K562 (cell line): ENCODE data around the gene CBFA2T2.
A peak's percentile ranks its signal among the peaks of the same experiment; 100 is the strongest.
"Not testable (repeated sequence)": the region's sequence is repeated elsewhere in the genome, so short reads cannot be mapped to it uniquely, and the experiment has no call there.

ENCODE experiments used
- ATF7 ChIP-seq: fragments of 450-650 bp; IDR thresholded peaks from 2 replicates; pipeline ENCODE4 v1.7.1; 2014; ENCODE audit warnings: mild to moderate bottlenecking, moderate library complexity
- CTCF ChIP-seq, 3 experiments: IDR thresholded peaks in 2 of 3; conservative IDR thresholded peaks in 1 of 3; 2 replicates each; pipeline ENCODE4 v1.5.1; 2011 to 2012; ENCODE audit warnings: low read length in 3 of 3, mild to moderate bottlenecking in 3 of 3, control low read depth in 2 of 3, improper control_type of control experiment in 1 of 3, inconsistent platforms in 1 of 3, low read depth in 1 of 3, mixed read lengths in 1 of 3, moderate library complexity in 1 of 3; ENCODE audit not compliant: insufficient read depth in 2 of 3
- DPF2 ChIP-seq: fragments of 450-650 bp; IDR thresholded peaks from 2 replicates; pipeline ENCODE4 v1.6.1; 2016
- GABPB1 ChIP-seq: sonication (generic); formaldehyde crosslinking; IDR thresholded peaks from 2 replicates; pipeline ENCODE4 v1.8.0; 2022; ENCODE audit warnings: mild to moderate bottlenecking, missing genetic modification reagents
- GTF2A2 ChIP-seq: IDR thresholded peaks from 2 replicates; pipeline ENCODE4 v1.6.1; 2016; ENCODE audit warnings: mild to moderate bottlenecking, missing genetic modification characterization, missing compliant biosample characterization
- HDAC2 ChIP-seq: fragments of 450-650 bp; IDR thresholded peaks from 2 replicates; pipeline ENCODE4 v1.6.1; 2016; ENCODE audit warnings: mild to moderate bottlenecking
- KDM1A ChIP-seq, 2 experiments: fragments of 450-650 bp; IDR thresholded peaks; 2 replicates each; pipeline ENCODE4 v1.6.1; 2016; ENCODE audit warnings: mild to moderate bottlenecking in 2 of 2
- NFYB ChIP-seq: IDR thresholded peaks from 2 replicates; pipeline ENCODE4 v1.6.1; 2011; ENCODE audit warnings: mild to moderate bottlenecking, moderate library complexity; ENCODE audit not compliant: insufficient read length; ENCODE audit errors: extremely low read depth
- NR1H2 ChIP-seq: sonication (generic); formaldehyde crosslinking; IDR thresholded peaks from 2 replicates; pipeline ENCODE4 v1.4.0; 2020; ENCODE audit warnings: mild to moderate bottlenecking, missing genetic modification reagents
- NR2C2 ChIP-seq, 2 experiments: fragments of 200-800 bp in 1 of 2; sonication (Bioruptor generic) in 1 of 2; sonication (generic) in 1 of 2; formaldehyde crosslinking in 1 of 2; IDR thresholded peaks; 2 replicates each; pipeline versions ENCODE4 v1.6.1 to v1.8.0; 2016 to 2022; ENCODE audit warnings: mild to moderate bottlenecking in 1 of 2, missing compliant biosample characterization in 1 of 2, missing genetic modification characterization in 1 of 2, missing genetic modification reagents in 1 of 2
- POLR2A ChIP-seq: fragments of 450-650 bp; conservative IDR thresholded peaks from 2 replicates; pipeline ENCODE4 v1.6.1; 2016
- SMARCC2 ChIP-seq: fragments of 450-650 bp; IDR thresholded peaks from 2 replicates; pipeline ENCODE4 v1.6.1; 2017; ENCODE audit warnings: antibody characterized with exemption, moderate library complexity, mild to moderate bottlenecking, low read depth
- ZNF76 ChIP-seq: fragments of 250-450 bp; sonication (Bioruptor Pico); IDR thresholded peaks from 2 replicates; pipeline ENCODE4 v1.4.0; 2020; ENCODE audit warnings: mild to moderate bottlenecking, moderate library complexity, borderline replicate concordance
- TF ChIP-seq, protein P1 (sequence below): sonication (generic); formaldehyde crosslinking; IDR thresholded peaks from 2 replicates; pipeline ENCODE4 v1.8.1; 2022; ENCODE audit warnings: missing genetic modification reagents

GRCh38 chr20:33591901-33592300 is 102.0 kb downstream of the CBFA2T2 start:
- TF ChIP-seq ZNF76; GABPB1 (CRISPR knock-in tag); KDM1A (IDR thresholded peaks at IDR 0.05); NFYB; SMARCC2; CTCF (IDR thresholded peaks at IDR 0.05 in 2 of 3, conservative IDR thresholded peaks at IDR 0.05 in 1 of 3; ENCODE audit: insufficient read depth in 2 of 3, low read depth in 1 of 3, low read length in 3 of 3); NR1H2; GTF2A2 (tag); ATF7; POLR2A; HDAC2; NR2C2 (CRISPR knock-in tag; IDR thresholded peaks at IDR 0.05); NR2C2 (tag; IDR thresholded peaks at IDR 0.05): not testable (repeated sequence)
- peak; percentile 56 for TF ChIP-seq DPF2
- TF ChIP-seq, protein P1, sequence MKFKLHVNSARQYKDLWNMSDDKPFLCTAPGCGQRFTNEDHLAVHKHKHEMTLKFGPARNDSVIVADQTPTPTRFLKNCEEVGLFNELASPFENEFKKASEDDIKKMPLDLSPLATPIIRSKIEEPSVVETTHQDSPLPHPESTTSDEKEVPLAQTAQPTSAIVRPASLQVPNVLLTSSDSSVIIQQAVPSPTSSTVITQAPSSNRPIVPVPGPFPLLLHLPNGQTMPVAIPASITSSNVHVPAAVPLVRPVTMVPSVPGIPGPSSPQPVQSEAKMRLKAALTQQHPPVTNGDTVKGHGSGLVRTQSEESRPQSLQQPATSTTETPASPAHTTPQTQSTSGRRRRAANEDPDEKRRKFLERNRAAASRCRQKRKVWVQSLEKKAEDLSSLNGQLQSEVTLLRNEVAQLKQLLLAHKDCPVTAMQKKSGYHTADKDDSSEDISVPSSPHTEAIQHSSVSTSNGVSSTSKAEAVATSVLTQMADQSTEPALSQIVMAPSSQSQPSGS (CRISPR knock-in tag): not testable (repeated sequence)
